IPS-18c (cell line): Measurements from ENCODE around the gene ARHGAP26.
"Not testable (repeated sequence)": the region's sequence is repeated elsewhere in the genome, so short reads cannot be mapped to it uniquely, and the experiment has no call there.

Experiments
- H3K4me3 ChIP-seq: 2 replicates; pipeline ENCODE4 v1.7.0; 2013; ENCODE audit warnings: low read depth, mild to moderate bottlenecking, low read length, moderate library complexity; ENCODE audit not compliant: insufficient read depth
- H3K9me3 ChIP-seq: one replicate; pipeline ENCODE4 v1.6.1; 2013; ENCODE audit warnings: mild to moderate bottlenecking, low read length, moderate library complexity; ENCODE audit not compliant: control insufficient read depth, insufficient read depth

ARHGAP26 gene

DNA sequence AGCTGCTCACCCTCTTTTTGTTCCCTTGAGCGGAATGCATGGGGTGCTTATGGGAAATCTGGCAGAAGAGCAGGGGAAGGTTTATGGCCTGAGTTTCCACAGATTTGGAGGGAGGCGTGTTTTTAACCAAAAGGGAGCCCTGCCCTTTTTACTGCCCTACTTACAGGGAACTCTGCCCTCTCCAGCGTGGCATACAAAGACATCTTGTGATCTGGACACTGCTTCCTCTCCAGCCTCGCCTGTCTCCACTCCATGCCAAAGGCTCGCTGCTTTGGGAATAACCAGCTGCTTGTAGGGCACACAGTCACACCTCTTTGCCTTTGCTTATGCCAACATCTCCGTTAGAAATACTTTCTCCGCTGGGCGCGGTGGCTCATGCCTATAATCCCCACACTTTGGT lies 314.2 kb downstream of the ARHGAP26 start:
- no peaks in the 10 kb centered on the region for H3K9me3 ChIP-seq

DNA sequence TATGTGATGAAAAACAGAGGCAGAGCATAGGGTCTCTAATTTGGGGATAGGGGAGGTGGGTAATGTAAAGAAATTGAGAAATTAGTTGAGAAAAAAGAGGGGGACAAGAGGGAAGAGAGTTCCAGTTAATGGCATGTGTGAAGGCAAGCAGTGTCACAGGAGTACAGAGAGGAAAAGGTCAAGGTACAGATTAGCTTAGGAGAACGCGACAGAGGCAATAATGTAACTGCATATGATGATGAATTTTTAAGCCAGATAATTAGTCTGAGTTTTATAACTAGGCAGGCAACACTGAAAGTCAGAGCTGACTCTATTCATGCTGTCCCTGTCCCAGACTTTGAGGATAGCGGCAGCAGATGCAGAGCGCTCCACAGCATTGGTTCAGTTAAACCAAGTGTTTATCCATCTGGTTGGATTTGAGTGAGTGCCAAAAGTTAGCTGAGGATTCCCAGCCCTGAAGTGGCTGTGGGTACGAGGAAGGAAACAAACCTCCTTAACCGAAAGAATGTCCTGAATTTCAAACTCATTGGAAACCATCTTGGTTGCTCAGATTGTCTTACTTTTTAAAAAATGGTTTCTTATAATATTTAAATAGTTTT lies 315.2 kb downstream of the ARHGAP26 start:
- Histone ChIP-seq H3K9me3 (no peaks in the 10 kb centered on the region), H3K4me3 (no peak overlapping the region)

More for the DNA sequence above, 314.2 kb downstream of the ARHGAP26 start:
- H3K4me3 ChIP-seq: no peak overlapping the region

DNA sequence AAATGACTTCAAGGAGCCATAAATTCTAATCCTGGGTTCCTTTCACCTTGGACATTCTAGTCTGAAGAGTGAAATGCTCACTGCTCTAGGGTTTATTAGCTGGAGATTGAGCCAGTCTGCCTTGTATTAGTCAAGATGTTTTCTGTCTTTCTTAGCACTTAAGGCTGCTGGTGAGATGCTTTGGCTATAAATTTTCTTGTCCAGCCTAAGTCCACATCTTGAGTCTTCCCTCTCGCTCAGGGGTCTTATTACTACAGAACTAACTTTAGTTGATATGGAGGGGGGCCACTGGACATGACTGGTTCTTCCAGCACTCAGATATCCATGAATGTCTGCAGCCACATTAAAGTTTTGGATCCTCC lies 316.4 kb downstream of the ARHGAP26 start:
- Histone ChIP-seq H3K9me3 (no peaks in the 10 kb centered on the region), H3K4me3 (no peak overlapping the region)

GRCh38 chr5:143086908-143087637 lies 316.9 kb downstream of the ARHGAP26 start:
- no peaks in the 10 kb centered on the region for H3K9me3 ChIP-seq
- H3K4me3 ChIP-seq: no peak overlapping the region

GRCh38 chr5:143088702-143089101 lies 318.5 kb downstream of the ARHGAP26 start:
- H3K4me3 ChIP-seq, H3K9me3 ChIP-seq: not testable (repeated sequence)

DNA sequence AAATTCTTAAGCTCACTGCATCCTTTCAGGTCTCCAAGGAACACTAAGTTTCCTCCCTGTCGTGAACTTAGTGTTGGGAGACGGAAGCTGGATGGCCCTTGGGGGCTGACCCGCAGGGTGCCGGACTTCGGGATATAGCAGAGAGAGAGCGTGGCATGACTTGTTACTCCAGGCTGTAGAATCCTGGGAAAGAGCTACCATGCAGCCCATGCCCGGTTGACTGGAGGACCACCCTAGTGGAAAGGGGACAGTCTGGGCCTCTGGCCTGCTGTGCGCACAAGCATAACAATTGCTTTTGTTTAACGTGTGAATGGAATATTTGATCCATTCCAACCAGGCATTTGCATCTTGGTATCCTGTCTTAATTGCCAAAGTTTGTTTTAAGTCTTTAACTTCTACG lies 319.9 kb downstream of the ARHGAP26 start:
- not testable (repeated sequence) for H3K9me3 ChIP-seq, H3K4me3 ChIP-seq

DNA sequence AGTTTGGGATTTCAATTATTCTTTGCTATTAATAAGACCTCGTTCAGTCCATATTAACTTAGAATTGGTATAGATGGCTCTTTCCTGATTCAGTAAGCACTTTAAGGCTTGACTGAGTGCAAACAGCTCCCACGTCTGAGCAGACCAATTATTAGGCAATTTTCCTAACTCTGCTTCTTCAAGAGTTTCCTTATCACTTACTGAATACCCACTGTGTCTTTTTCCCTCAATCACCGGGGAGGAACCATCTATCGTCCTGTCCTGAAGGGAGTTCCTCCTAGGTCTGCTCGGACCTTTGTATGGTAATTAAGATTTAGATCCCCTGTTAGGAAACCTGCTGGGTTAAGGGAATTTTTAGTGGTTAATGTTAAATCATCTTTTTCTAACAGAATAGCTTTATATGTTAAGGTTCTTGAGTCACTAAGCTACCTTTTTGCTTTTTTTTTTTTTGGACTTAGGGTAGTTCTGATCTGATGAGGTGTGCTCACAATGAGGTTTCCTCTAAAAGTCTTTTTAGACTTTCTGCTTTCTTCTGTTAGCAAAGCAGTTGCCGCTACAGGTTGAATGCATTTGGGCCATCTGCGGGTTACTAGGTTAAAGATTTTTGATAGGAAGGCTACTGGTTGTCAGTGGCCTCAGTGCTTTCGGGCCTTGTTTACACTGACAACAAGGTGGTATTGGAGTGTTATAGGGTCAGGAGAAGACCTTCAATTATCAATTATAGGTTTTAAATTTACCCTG lies 322.7 kb downstream of the ARHGAP26 start:
- not testable (repeated sequence) for H3K4me3 ChIP-seq, H3K9me3 ChIP-seq

DNA sequence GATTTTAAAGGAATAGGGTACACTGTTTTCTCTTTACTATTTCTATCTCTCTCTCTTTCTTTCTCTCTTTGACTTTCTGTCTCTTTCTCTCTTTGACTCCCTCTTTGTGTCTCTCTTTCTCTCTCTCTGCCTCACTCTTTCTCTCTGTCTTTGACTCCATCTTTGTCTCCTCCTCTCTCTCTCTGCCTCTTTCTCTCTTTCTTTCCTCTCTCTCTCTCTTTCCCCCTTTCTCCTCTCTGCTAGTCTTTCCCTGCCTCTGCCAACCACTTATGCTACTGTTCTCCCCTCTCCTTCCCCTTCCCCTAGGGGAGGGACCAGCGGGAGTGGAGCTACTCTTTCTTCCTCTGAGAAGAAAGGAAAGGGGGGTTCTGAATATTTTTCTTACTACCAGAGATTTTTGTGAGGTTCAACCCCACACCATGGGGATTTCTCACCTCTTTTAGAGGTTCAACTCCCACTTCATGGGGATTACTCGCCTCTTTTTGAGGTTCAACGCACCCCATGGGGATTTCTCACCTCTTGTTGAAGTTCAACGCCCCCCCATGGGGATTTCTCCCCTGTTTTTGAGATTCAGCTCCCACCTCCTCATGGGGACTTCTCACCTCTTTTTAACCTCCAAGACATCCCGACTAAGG lies 323.4 kb downstream of the ARHGAP26 start:
- Histone ChIP-seq H3K4me3 (no peak overlapping the region), H3K9me3 (no peaks in the 10 kb centered on the region)

DNA sequence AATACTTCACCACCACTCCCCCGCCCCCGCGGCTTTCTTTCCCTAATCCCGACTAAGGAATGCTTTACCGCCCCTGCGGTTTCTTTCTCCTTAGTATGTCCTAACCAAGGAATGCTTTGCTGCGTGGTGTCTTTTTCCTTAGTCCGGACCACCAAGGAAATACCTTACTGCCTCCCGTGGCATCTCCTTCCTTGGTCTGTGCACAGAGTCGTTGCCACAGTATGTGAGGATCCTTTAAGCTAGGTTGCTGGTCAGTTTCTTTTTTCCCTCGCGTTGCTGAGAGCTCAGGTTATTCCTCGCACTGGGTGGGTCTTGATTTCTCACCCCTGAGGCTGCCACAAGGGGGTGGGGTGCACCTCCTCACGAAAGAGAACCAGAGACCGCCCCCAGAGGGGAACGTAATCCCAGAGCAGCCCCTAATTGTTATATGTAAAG lies 323.9 kb downstream of the ARHGAP26 start:
- Histone ChIP-seq H3K9me3 (no peaks in the 10 kb centered on the region), H3K4me3 (no peak overlapping the region; the same call in 1 of the 2 replicates)

GRCh38 chr5:143094608-143095007 lies 324.4 kb downstream of the ARHGAP26 start:
- H3K4me3 ChIP-seq: not testable (repeated sequence)

DNA sequence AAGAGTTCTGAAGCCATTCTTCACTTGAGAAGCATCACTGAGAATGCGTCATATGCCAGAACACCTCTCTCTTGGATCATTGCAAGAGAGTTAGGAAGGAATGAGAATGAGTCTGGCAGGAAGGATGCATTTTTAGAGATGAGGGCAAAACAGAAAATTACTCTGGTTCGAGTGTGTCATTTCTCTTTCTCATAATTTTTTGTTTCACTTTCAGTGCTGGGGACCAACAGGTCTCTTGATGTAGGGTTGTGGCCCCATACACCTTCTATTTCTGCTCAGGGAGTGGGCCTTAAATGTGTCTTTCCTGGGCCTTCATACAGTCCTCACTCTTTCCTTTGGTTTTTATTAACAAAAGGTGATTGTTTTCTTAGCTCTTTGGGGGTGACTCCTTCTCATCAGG lies 330.9 kb downstream of the ARHGAP26 start:
- Histone ChIP-seq H3K4me3 (no peak overlapping the region), H3K9me3 (no peaks in the 10 kb centered on the region)

More at GRCh38 chr5:143094608-143095007, 324.4 kb downstream of the ARHGAP26 start:
- H3K9me3 ChIP-seq: not testable (repeated sequence)

DNA sequence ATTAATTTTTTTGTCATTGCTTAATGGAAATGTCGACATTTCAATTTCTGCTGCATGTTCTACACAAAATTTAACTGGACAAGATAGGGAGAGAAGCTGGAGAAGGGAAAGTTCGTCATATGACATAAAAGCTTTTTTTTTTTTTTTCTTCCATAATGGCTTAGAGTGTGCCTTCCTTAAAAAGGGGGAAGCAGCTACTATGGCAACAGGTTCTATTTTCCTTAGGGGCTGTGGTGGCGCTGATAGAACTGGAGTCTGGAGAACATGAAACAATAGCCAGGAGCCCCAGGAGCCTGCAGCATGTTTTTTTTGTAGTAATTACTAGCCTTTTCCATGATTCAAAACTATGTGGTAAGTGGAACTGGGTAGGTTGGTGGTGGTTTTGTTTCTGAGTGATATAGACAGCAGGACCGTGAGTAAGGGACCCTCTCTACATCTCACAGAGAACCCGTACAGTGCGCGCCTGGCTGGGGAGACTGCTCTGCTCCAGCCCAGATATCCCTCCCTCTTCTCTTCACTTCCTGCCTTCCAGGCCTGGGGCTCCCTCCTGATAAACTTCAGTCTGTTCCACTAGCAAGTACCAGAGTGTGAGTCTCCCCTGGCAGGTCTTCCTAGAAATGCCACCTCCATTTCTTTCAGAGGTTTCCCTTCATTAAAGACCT lies 331.7 kb downstream of the ARHGAP26 start:
- Histone ChIP-seq H3K9me3 (no peaks in the 10 kb centered on the region), H3K4me3 (no peak overlapping the region)

- H3K9me3 ChIP-seq: no peaks in the 10 kb centered on the region
- no peak overlapping the region for H3K4me3 ChIP-seq
Observed at GRCh38 chr5:143102411-143102810, 332.2 kb downstream of the ARHGAP26 start.

GRCh38 chr5:143105216-143105905 lies 335.2 kb downstream of the ARHGAP26 start:
- Histone ChIP-seq H3K4me3 (no peak overlapping the region), H3K9me3 (no peaks in the 10 kb centered on the region)

DNA sequence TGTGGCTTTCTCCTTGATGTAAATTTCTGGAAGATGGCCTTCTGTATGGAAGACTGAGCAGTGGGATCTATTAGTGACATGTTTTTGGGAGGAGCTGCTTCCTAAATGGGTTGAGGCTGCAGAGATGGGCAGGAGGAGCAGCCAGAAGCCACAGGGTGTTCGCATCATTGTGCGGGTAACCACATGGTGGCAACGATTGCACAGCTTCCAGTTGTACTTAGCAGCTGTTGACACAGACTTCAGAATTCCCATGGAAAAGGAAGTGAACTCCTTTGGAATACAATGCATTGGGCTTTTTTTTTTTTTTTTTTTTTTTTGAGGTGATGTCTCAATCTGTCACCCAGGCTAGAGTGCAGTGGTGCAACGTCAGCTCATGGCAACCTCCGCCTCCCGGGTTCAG lies 336.0 kb downstream of the ARHGAP26 start:
- no peaks in the 10 kb centered on the region for H3K9me3 ChIP-seq
- no peak overlapping the region for H3K4me3 ChIP-seq

GRCh38 chr5:143108498-143109128 lies 338.4 kb downstream of the ARHGAP26 start:
- no peak overlapping the region for H3K4me3 ChIP-seq
- H3K9me3 ChIP-seq: no peaks in the 10 kb centered on the region
